T-helper 2 cell treated with Interferon-gamma antibody and Interleukin-4, amounts not matched to agents 5 μg/mL and 100 μg/mL, for 36 hours (primary cell): ENCODE measurements around the gene BMX.

Experiments
- DNase-seq: peaks from one replicate; pipeline ENCODE4 v3.0.0; 2021; ENCODE audit warnings: low spot score
- H3K27ac Mint-ChIP-seq: one replicate; pipeline ENCODE4 v1.8.0; 2021; ENCODE audit warnings: mild to moderate bottlenecking, mixed read lengths
- H3K27me3 Mint-ChIP-seq: one replicate; pipeline ENCODE4 v1.8.0; 2021; ENCODE audit warnings: low read depth, mixed read lengths
- H3K36me3 Mint-ChIP-seq: one replicate; pipeline ENCODE4 v1.8.0; 2021; ENCODE audit warnings: low read depth, mixed read lengths
- H3K4me1 Mint-ChIP-seq: one replicate; pipeline ENCODE4 v1.8.0; 2021; ENCODE audit warnings: low read depth, mixed read lengths
- H3K4me3 Mint-ChIP-seq: one replicate; pipeline ENCODE4 v1.8.0; 2022; ENCODE audit warnings: mild to moderate bottlenecking, moderate library complexity, mixed read lengths
- H3K9me3 Mint-ChIP-seq: one replicate; pipeline ENCODE4 v1.8.0; 2021; ENCODE audit warnings: mixed read lengths

BMX gene

GRCh38 chrX:15605226-15605625 lies 104.6 kb downstream of the BMX start:
- no peak for DNase-seq
- Mint-ChIP-seq H3K9me3 (no peaks in the 10 kb centered on the region), H3K27ac (no peak overlapping the region), H3K27me3 (peaks cover 2% of the 10 kb centered on the region), H3K4me3 (no peak overlapping the region), H3K4me1 (no peaks in the 10 kb centered on the region), H3K36me3 (no peaks in the 10 kb centered on the region)
